Psoas muscle (tissue), 8 donors: ENCODE data around the gene LRP1B. TPM values are rescaled to one million over a fixed set of nuclear protein-coding genes. Genes with fewer than 3 reads are reported as not detected.

Experiments
- ATAC-seq, 4 donors: fragments of 200-7000 bp; cut with Tn5 transposase; one replicate each; pipeline ENCODE4 v1.9.1; 2020; ENCODE audit warnings: moderate library complexity in 3 of 4, mild to moderate bottlenecking in 2 of 4
- DNase-seq, 2 donors: peaks; one replicate each; pipeline ENCODE4 v3.0.0-alpha.2; 2020
- H3K27ac ChIP-seq: fragments of 200-600 bp; one replicate; pipeline ENCODE4 v1.8.0; 2022
- H3K27me3 ChIP-seq, 3 donors: fragments of 200-600 bp in 1 of 3; one replicate each; pipeline versions ENCODE4 v1.6.1 to v1.8.0; 2013 to 2022; ENCODE audit warnings: low read length in 2 of 3, mild to moderate bottlenecking in 2 of 3, moderate library complexity in 1 of 3; ENCODE audit not compliant: insufficient read depth in 3 of 3
- H3K36me3 ChIP-seq, 2 donors: fragments of 200-600 bp in 1 of 2; one replicate each; pipeline versions ENCODE4 v1.6.1 to v1.8.0; 2013 to 2022; ENCODE audit warnings: low read depth in 1 of 2, mild to moderate bottlenecking in 1 of 2, moderate library complexity in 1 of 2; ENCODE audit not compliant: insufficient read depth in 1 of 2
- H3K4me1 ChIP-seq: fragments of 200-600 bp; one replicate; pipeline ENCODE4 v1.8.0; 2022
- H3K4me3 ChIP-seq: fragments of 200-600 bp; one replicate; pipeline ENCODE4 v1.8.0; 2022; ENCODE audit warnings: mild to moderate bottlenecking
- H3K9me3 ChIP-seq: fragments of 200-600 bp; one replicate; pipeline ENCODE4 v1.8.0; 2022
- WGBS, 3 donors: extraction: QIAGEN DNeasy Blood & Tissue Kit; methylation state at CpG; one replicate each; pipeline versions ENCODE4 v1.1.6 to v1.1.7; 2013; 5-methylcytosine and 5-hydroxymethylcytosine counted together
- intact Hi-C, 2 donors: fragments of 100-400 bp; cut with DNase I; formaldehyde crosslinking; loops; one replicate each; pipeline versions ENCODE4 v1.11.0 to v1.14.2; 2022
- polyA plus RNA-seq, 3 donors: library from polyadenylated mRNA; stranded (reverse); fragments of 200-250 nt; gene quantifications; one replicate each; pipeline ENCODE4 v1.2.3, GENCODE V29; 2013
- total RNA-seq, 4 donors: library from RNA; stranded (reverse); fragmentation: NEBNext Ultra II Directional in 2 of 4; extraction: Animal tissue kit (Norgen Biotek cat#: 25700) in 2 of 4; gene quantifications; one replicate each; pipeline versions ENCODE4 v1.2.1 to v1.2.4, GENCODE V29; 2021 to 2023
- TF ChIP-seq, protein P1 (sequence below): fragments of 200-600 bp; IDR thresholded peaks from one replicate; pipeline ENCODE4 v1.8.0; 2022; ENCODE audit warnings: antibody characterized with exemption
- donor health status: healthy with polysubstance abuse.
- donor health status: DM: no; HTN: no; CAD: no; lungs with moderate emphysema.
- donor health status: Bipolar disorder and iron deficiency.
- donor health status: healthy.
- donor health status: DM: yes; HTN: yes; CAD: no.
- donor health status: DM: no; HTN: no; CAD: no.
- donor health status: DM: no; HTN: no; CAD: no.
- donor health status: DM: yes; HTN: yes; CAD: no.

The LRP1B gene
- total and polyA plus RNA-seq, 7 donors = 0.33 to 3.3 (median 0.95) TPM

DNA sequence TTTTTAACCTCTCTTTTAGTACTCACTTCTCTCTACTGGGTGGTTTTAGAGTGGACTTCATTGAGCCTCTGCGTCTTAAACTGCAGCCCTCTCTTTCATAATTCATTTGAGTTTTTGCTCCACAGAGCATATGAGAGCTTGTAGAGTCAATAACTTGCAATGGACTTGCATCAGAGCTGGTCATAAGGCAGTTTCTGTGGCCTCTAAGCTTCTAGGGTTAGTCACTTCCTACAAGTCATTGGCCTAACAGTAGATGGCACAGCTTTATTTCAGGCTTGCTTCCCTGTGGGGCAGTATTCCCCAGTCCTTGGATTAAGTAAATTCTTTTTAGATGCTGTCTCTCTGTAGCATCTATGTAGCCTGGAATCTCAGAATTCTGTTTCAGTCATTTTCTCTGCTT, 1435.7 kb downstream of the LRP1B start:
- Histone ChIP-seq H3K4me3 (no peak overlapping the region), H3K9me3 (no peaks in the 10 kb centered on the region), H3K36me3 (no peaks in the 10 kb centered on the region), H3K27me3 (no peaks in the 10 kb centered on the region), H3K27ac (no peak overlapping the region), H3K4me1 (no peaks in the 10 kb centered on the region)
- TF ChIP-seq, protein P1, sequence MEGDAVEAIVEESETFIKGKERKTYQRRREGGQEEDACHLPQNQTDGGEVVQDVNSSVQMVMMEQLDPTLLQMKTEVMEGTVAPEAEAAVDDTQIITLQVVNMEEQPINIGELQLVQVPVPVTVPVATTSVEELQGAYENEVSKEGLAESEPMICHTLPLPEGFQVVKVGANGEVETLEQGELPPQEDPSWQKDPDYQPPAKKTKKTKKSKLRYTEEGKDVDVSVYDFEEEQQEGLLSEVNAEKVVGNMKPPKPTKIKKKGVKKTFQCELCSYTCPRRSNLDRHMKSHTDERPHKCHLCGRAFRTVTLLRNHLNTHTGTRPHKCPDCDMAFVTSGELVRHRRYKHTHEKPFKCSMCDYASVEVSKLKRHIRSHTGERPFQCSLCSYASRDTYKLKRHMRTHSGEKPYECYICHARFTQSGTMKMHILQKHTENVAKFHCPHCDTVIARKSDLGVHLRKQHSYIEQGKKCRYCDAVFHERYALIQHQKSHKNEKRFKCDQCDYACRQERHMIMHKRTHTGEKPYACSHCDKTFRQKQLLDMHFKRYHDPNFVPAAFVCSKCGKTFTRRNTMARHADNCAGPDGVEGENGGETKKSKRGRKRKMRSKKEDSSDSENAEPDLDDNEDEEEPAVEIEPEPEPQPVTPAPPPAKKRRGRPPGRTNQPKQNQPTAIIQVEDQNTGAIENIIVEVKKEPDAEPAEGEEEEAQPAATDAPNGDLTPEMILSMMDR = no peak
- no peak for ATAC-seq
- intact Hi-C loops = no loop called here
- 80 to 94% (median 80%) methylated on average over 1 of the region's 1 CpG for WGBS, 3 donors
- no peak for DNase-seq

GRCh38 chr2:140687825-140688224, 1443.0 kb downstream of the LRP1B start:
- ATAC-seq (no peak), DNase-seq (no peak)
- Histone ChIP-seq H3K4me1 (no peaks in the 10 kb centered on the region), H3K9me3 (no peaks in the 10 kb centered on the region), H3K27ac (no peak overlapping the region), H3K27me3 (no peaks in the 10 kb centered on the region), H3K36me3 (no peaks in the 10 kb centered on the region), H3K4me3 (no peak overlapping the region)
- intact Hi-C loops = no loop called here
- TF ChIP-seq, protein P1 = no peak

- TF ChIP-seq, protein P1 = no peak
- ATAC-seq (no peak), DNase-seq (no peak)
- Histone ChIP-seq H3K4me1 (no peaks in the 10 kb centered on the region), H3K27me3 (no peaks in the 10 kb centered on the region), H3K27ac (no peak overlapping the region), H3K9me3 (no peaks in the 10 kb centered on the region), H3K36me3 (no peaks in the 10 kb centered on the region), H3K4me3 (no peak overlapping the region)
- 91 to 95% (median 91%) methylated on average over 18 of the region's 18 CpGs for WGBS, 3 donors
- intact Hi-C loops = no loop called here
Measured at GRCh38 chr2:140683658-140684057, 1447.2 kb downstream of the LRP1B start.

DNA sequence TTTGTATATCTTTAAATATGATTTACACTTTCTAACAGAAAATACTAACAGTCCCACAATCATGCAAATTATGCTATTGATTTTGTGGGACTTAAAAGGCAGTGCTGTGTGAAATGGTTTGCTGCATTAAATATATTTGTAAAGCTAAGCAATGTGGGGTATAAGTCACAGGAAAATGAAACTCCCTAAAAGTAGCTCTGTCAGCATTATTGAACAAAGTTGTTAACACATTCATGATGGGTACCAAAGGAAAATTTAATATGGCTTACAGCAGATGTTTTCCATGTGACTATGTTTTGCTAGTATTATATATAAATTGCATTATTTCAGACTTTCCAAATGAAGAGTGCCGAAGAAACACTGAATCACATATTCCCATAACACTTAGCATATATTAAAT, 1450.0 kb downstream of the LRP1B start:
- TF ChIP-seq, protein P1 = no peak
- DNase-seq (no peak), ATAC-seq (no peak)
- no peak overlapping the region for H3K27ac ChIP-seq
- no peaks in the 10 kb centered on the region for H3K36me3 ChIP-seq
- WGBS, 3 donors = 71 to 78% (median 74%) methylated on average over 1 of the region's 1 CpG
- intact Hi-C loops = no loop called here
- H3K27me3 ChIP-seq = no peaks in the 10 kb centered on the region
- H3K9me3 ChIP-seq = no peaks in the 10 kb centered on the region
- no peak overlapping the region for H3K4me3 ChIP-seq
- no peaks in the 10 kb centered on the region for H3K4me1 ChIP-seq

DNA sequence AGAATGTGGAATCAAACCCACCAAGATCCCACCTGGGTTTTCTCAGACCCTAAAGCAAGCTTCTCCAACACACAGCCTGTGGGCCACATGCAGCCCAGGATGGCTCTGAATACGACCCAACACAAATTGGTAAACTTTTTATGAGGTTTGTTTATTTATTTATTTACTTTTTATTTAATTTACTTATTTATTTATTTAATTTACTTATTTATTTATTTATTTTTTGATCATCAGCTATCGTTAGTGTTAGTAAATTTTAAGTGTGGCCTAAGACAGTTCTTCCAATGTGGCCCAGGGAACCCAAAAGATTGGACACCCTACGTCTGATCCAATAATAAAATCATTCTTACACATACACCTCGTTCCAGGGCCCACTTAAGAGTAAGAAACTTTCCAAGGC, 1451.1 kb downstream of the LRP1B start:
- 80 to 88% (median 88%) methylated on average over 4 of the region's 4 CpGs for WGBS, 3 donors
- ATAC-seq (no peak), DNase-seq (no peak)
- TF ChIP-seq, protein P1 = no peak
- no peak overlapping the region for H3K27ac ChIP-seq
- H3K36me3 ChIP-seq = no peaks in the 10 kb centered on the region
- H3K4me3 ChIP-seq = no peak overlapping the region
- H3K27me3 ChIP-seq = no peaks in the 10 kb centered on the region
- no peaks in the 10 kb centered on the region for H3K4me1 ChIP-seq
- intact Hi-C loops = no loop called here
- no peaks in the 10 kb centered on the region for H3K9me3 ChIP-seq
